ENCODE data around the gene NDRG4. TPM values are rescaled to one million over a fixed set of nuclear protein-coding genes. Genes with fewer than 3 reads are reported as not detected.

NDRG4 gene
- total and polyA plus RNA-seq, 4 donors, result 5.3 to 18.7 (median 14.2) TPM

- peak overlapping the region in 1 of 2 donors; percentile 6 for H3K27ac ChIP-seq (ENCODE audit: low read depth in 1 of 2, low read length in 1 of 2)
- TF ChIP-seq CTCF (IDR thresholded peaks at IDR 0.05; ENCODE audit: control extremely low read depth, extremely low read depth), result no peak
- H3K4me1 ChIP-seq (ENCODE audit: control insufficient read depth in 5 of 5, insufficient read depth in 5 of 5, low read length in 5 of 5), result peaks cover 0 to 2% (median 0%) of the 10 kb centered on the region in 5 donors
- WGBS, 2 donors, result 7 to 18% methylated on average over 8 of the region's 8 CpGs
- H3K4me3 ChIP-seq, result no peak overlapping the region
- H3K27me3 ChIP-seq (ENCODE audit: control insufficient read depth in 3 of 3, insufficient read depth in 3 of 3, low read length in 2 of 3), result peaks cover 0 to 5% (median 0%) of the 10 kb centered on the region in 3 donors
- no peaks in the 10 kb centered on the region for H3K36me3 ChIP-seq (ENCODE audit: control insufficient read depth in 4 of 4, insufficient read depth in 4 of 4, low read length in 4 of 4)
- no peak for ATAC-seq (ENCODE audit: insufficient read depth, low FRiP score)
- peak overlapping the region in 1 of 2 donors; percentile 4 for H3K9ac ChIP-seq (ENCODE audit: insufficient read depth in 1 of 2, low read length in 2 of 2)
- DNase-seq, result peak; percentile 85 to 92 (median 91)
- no peaks in the 10 kb centered on the region for H3K9me3 ChIP-seq (ENCODE audit: control insufficient read depth in 4 of 4, insufficient read depth in 3 of 4, low read length in 3 of 4)
Observed at GRCh38 chr16:58494981-58495520, 4.9 kb upstream of the NDRG4 start.

GRCh38 chr16:58495521-58496331 is 4.2 kb upstream of the NDRG4 start:
- Histone ChIP-seq H3K4me1 (ENCODE audit: control insufficient read depth in 5 of 5, insufficient read depth in 5 of 5, low read length in 5 of 5) (peaks cover 0 to 5% (median 0%) of the 10 kb centered on the region in 5 donors), H3K27me3 (ENCODE audit: control insufficient read depth in 3 of 3, insufficient read depth in 3 of 3, low read length in 2 of 3) (peaks cover 0 to 8% (median 2%) of the 10 kb centered on the region in 3 donors), H3K27ac (ENCODE audit: low read depth in 1 of 2, low read length in 1 of 2) (peak overlapping the region in 1 of 2 donors; percentile 6), H3K36me3 (ENCODE audit: control insufficient read depth in 4 of 4, insufficient read depth in 4 of 4, low read length in 4 of 4) (no peaks in the 10 kb centered on the region), H3K9me3 (ENCODE audit: control insufficient read depth in 4 of 4, insufficient read depth in 3 of 4, low read length in 3 of 4) (no peaks in the 10 kb centered on the region), H3K9ac (ENCODE audit: insufficient read depth in 1 of 2, low read length in 2 of 2) (peak overlapping the region in 1 of 2 donors; percentile 4), H3K4me3 (no peak overlapping the region)
- WGBS, 2 donors, result 65 to 76% methylated on average over 24 of the region's 24 CpGs
- DNase-seq (peak in 1 of 3 donors; percentile 11), ATAC-seq (ENCODE audit: insufficient read depth, low FRiP score) (no peak)
- no peak for TF ChIP-seq CTCF (IDR thresholded peaks at IDR 0.05; ENCODE audit: control extremely low read depth, extremely low read depth)

GRCh38 chr16:58497468-58497867 is 2.5 kb upstream of the NDRG4 start:
- no peaks in the 10 kb centered on the region for H3K36me3 ChIP-seq (ENCODE audit: control insufficient read depth in 4 of 4, insufficient read depth in 4 of 4, low read length in 4 of 4)
- H3K27ac ChIP-seq (ENCODE audit: low read depth in 1 of 2, low read length in 1 of 2), result no peak overlapping the region
- TF ChIP-seq CTCF (IDR thresholded peaks at IDR 0.05; ENCODE audit: control extremely low read depth, extremely low read depth), result no peak
- 80 to 89% methylated on average over 2 of the region's 2 CpGs for WGBS, 2 donors
- DNase-seq, result no peak
- peaks cover 0 to 11% (median 7%) of the 10 kb centered on the region in 5 donors for H3K4me1 ChIP-seq (ENCODE audit: control insufficient read depth in 5 of 5, insufficient read depth in 5 of 5, low read length in 5 of 5)
- ATAC-seq (ENCODE audit: insufficient read depth, low FRiP score), result no peak
- no peak overlapping the region for H3K4me3 ChIP-seq
- peaks cover 0 to 14% (median 6%) of the 10 kb centered on the region in 3 donors for H3K27me3 ChIP-seq (ENCODE audit: control insufficient read depth in 3 of 3, insufficient read depth in 3 of 3, low read length in 2 of 3)
- H3K9ac ChIP-seq (ENCODE audit: insufficient read depth in 1 of 2, low read length in 2 of 2), result no peak overlapping the region
- no peaks in the 10 kb centered on the region for H3K9me3 ChIP-seq (ENCODE audit: control insufficient read depth in 4 of 4, insufficient read depth in 3 of 4, low read length in 3 of 4)

All from lung (tissue), 12 donors.